NOMO-1 treated with dmso at 0.1 percent for 144 hours (cell line): ENCODE data around the gene HEATR5A.
"Not testable (repeated sequence)": the region's sequence is repeated elsewhere in the genome, so short reads cannot be mapped to it uniquely, and the experiment has no call there.

ENCODE experiments used
- DNase-seq: peaks from one replicate; lab custom pipeline; 2025; ENCODE audit not compliant: unreplicated experiment; lab: John Stamatoyannopoulos, UW

The HEATR5A gene

GRCh38 chr14:31389946-31390345 is 30.4 kb downstream of the HEATR5A start:
- DNase-seq = no peak

- DNase-seq = no peak
Observed at GRCh38 chr14:31388687-31389413, 31.5 kb downstream of the HEATR5A start.

GRCh38 chr14:31387091-31387490 is 33.3 kb downstream of the HEATR5A start:
- no peak for DNase-seq

- DNase-seq = no peak
Observed at GRCh38 chr14:31386271-31386670, 34.1 kb downstream of the HEATR5A start.

- DNase-seq = no peak
Observed at GRCh38 chr14:31382221-31382620, 38.1 kb downstream of the HEATR5A start.

- DNase-seq = no peak
Observed at GRCh38 chr14:31380106-31380505, 40.2 kb downstream of the HEATR5A start.

- DNase-seq = not testable (repeated sequence)
Observed at GRCh38 chr14:31379125-31379947, 41.0 kb downstream of the HEATR5A start.

GRCh38 chr14:31377433-31377832 is 42.9 kb downstream of the HEATR5A start:
- no peak for DNase-seq

GRCh38 chr14:31371646-31372045 is 48.7 kb downstream of the HEATR5A start:
- peak; percentile 15 for DNase-seq

GRCh38 chr14:31363331-31364073 is 56.8 kb downstream of the HEATR5A start:
- DNase-seq = no peak

GRCh38 chr14:31362746-31363145 is 57.6 kb downstream of the HEATR5A start:
- no peak for DNase-seq

- DNase-seq = not testable (repeated sequence)
Observed at GRCh38 chr14:31361761-31362160, 58.6 kb downstream of the HEATR5A start.

- DNase-seq = no peak
Observed at GRCh38 chr14:31360919-31361662, 59.3 kb downstream of the HEATR5A start.

- no peak for DNase-seq
Observed at GRCh38 chr14:31357279-31357678, 63.1 kb downstream of the HEATR5A start.

- no peak for DNase-seq
Observed at GRCh38 chr14:31346097-31346496, 74.3 kb downstream of the HEATR5A start.

GRCh38 chr14:31341280-31341679 is 79.1 kb downstream of the HEATR5A start:
- DNase-seq = no peak

- no peak for DNase-seq
Observed at GRCh38 chr14:31340297-31341063, 79.9 kb downstream of the HEATR5A start.

- DNase-seq = no peak
Observed at GRCh38 chr14:31339743-31340142, 80.6 kb downstream of the HEATR5A start.

- DNase-seq = no peak
Observed at GRCh38 chr14:31337331-31337730, 83.0 kb downstream of the HEATR5A start.

GRCh38 chr14:31336646-31337045 is 83.7 kb downstream of the HEATR5A start:
- no peak for DNase-seq
